GM19238 (cell line): ENCODE data around the gene TFRC.
"Not testable (repeated sequence)": the region's sequence is repeated elsewhere in the genome, so short reads cannot be mapped to it uniquely, and the experiment has no call there.

Source experiments
- DNase-seq: peaks from one replicate; pipeline ENCODE4 v3.0.0; 2011; ENCODE audit warnings: low spot score; ENCODE audit not compliant: insufficient read length

Gene TFRC

DNA sequence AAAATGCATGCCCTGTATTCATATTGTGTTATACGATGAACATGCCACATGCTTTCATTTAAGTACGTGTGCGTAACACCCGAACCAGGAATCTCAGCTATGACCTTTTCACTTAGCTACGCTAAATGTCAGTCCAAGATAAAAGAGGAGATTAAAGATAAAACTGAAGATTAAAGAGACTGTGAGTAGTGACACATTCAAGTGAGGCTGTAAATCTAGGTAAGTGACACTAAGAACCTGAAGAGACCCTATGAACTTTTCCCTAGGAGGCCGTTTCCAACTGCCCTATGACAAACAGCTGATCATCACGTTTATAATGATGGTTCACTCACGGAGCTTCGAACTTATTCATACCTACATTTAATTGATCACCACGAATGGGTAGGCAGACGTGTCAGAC, 32.2 kb downstream of the TFRC start:
- DNase-seq, result no peak

DNA sequence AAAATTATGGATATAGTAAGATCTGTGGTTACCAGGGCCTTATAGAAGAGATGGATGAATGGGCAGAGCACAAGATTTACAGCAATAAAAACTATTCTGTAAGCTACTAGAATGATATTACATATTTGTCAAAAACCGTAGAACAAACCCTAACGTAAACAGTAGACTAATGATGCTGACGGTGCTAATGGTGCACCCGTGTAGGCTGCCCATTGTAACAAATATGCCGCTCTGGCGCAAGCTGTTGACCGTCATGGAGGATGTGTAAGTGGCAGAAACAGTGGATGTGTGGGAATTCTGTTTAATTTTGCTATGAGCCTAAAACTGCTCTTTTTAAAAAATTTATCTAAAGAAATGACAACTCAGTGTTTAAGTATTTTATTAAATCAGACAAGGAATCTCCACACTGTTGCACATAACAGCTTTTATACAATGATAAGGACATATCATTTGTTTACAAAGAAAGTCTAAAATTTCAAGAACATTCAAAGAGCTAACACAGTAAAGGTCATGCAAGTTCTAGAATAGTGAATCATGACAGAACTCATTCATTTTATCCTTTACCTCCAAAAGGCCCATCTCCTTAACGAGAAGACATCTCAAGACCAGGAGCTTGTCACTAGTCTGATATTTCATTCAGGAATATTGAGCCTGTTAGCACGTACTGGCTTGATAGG, 32.8 kb downstream of the TFRC start:
- DNase-seq, result no peak

DNA sequence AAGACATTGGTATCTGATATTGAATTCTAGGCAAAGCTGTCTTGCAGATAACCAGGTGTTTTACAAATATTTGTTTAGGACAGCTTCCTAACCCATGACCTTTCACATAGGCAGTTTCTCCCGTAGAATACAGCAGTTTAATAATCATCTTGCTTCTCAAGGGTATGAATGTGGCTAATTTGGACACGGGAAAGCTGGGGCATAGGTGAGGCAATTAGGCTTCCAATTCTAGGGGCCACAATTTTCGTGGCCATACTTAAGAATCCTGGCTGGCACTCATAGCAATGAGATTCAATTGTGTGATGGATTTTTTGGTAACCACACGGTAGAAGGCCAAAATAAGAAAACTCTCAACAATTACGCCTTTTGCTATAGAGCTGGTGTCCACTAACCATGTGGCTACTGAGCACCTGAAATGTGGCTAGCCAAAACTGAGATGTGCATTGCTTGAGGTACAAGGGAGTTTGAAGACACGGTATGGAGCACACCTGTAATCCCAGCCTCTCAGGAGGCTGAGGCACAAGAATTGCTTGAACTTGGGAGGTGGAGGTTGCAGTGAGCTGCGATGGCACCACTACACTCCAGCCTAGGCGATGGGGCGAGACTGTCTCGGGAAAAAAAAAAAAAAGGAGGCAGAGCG, 34.4 kb downstream of the TFRC start:
- no peak for DNase-seq

DNA sequence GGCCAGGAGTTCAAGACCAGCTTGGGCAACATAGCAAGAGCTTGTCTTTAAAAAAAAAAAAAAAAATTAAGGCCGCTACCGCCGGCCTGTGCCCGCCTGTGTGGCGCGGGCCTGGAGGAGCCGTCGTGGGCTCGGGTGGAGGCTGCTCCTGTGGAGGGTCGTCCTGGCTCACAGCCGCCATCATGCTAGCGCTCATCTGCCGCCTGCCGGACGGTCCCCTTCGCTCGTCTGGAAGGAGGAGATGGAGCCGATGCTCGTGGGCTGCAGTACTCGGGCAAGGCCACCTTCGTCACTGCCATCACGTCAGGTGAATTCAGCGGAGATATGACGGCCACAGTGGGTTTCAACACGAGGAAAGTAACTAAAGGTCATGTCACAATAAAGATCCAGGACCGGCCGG, 37.4 kb downstream of the TFRC start:
- no peak for DNase-seq

DNA sequence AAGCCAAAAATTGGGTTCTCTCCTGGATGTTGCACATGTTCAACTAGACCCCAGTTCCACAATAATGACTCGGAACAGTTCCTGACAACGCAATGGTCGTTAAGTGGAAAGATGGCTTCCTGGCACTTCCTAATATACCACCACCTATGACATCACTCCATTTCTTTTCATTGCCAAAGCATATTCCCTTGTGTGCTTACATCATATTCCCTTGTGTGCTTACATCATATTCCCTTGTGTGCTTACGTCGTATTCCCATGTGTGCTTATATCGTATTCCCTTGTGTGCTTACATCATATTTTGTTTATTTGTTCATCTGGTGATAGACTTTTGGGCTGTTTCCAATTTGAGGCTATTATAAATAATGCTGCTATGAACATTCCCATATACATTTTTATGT, 39.2 kb downstream of the TFRC start:
- no peak for DNase-seq

DNA sequence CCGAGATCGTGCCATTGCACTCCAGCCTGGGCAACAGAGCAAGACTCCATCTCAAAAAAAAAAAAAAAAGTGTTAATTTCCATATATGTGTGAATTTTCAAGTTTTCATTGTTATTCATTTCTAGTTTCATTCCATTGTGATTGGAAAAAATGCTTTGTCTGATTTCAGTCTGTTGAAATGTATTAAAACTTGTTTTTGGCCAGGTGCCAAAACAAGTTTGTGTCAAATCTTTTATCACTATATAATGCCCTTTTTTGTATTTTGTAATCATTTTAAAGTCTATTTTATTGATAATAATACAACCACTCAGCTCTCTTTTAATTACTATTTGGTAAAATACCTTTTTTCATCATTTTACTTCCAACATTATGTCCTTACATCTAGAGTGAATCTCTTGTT, 42.5 kb downstream of the TFRC start:
- no peak for DNase-seq

DNA sequence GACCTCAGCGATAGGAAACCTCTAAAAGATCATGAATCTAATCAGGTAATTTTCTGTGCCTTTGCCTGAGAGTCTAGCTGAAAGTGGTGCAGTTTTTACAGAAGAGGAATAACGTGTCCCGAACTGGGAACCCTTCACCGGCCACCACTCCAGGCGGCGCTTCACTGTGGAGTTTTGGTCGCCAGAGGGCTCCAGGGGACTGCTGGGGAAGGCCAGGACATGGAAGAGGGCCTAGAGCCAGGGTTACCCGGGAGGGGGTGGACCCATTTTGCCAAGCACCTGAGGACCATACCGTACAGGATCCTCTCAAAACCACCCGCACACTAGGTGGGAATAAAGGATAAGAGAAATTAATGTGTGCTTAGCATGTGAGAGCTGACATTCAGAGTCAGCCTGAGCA, 55.8 kb downstream of the TFRC start:
- not testable (repeated sequence) for DNase-seq

DNA sequence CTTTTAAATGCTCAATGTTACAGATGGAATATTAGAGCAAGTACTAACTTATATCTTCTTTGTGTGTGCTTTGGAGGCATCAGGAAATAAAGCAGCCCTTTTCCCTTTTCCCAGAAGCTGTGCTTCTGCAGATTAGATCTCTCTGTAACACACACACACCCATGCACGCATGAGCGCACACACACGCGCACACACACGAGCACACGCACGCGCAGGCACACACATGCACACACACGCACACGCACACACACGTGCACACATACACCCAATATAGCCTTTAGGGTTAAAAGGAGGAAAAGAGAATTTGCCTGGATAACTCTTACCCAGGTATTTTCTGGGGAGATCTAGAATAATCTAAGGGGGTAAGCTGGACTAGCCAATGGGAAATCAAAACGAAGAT, 56.9 kb downstream of the TFRC start:
- DNase-seq, result no peak

DNA sequence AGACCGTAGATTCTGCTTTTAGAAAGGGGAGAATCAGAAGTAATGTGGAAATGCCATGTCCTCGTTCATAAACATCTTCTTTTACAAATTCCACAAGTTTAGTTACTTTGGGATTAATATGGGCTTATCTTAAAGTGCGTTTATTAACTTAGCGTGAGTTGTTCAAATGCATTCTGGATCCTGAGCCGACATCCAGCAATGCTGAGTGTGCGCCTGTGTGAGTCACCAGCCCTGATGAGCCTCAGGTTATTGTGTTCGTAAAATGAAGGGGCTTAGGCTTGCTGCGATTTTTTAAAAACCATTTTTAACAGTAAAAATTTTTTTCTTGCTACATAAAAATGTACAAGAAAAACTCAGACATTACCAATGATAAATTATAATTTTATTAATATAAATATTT, 57.9 kb downstream of the TFRC start:
- no peak for DNase-seq

DNA sequence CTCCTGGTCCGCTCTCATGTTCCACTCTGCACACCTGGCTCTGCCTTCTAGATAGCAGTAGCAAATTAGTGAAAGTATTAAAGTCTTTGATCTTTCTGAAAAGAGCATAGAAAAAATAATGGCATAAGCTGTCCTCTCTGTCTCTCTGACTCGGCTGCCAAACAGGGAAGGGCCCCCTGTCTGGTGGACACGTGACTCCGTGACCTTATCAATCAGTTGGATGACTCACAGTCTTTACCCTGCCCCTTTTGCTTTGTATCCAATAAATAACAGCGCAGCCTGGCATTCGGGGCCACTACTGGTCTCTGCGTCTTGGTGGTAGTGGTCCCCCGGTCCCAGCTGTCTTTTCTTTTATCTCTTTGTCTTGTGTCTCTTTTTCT, 59.4 kb downstream of the TFRC start:
- DNase-seq, result not testable (repeated sequence)

DNA sequence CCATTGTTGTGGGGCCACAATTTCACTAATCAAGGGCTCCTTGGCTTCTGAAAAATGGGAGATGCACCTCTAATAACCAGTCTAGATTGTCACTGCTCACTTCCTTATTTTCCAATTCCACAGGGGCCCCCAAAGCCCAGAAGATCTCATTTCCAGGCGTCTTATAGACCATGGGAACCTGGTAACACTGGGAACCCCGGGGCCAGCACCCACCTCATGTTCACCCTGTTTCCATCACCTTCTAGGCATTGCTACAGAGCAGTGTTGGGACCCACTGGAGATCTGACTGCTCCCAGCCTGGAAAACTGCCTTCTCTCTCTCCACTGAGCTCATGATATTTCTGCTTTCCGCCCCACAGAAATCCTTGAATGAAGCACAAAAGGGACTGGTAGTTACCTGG, 61.5 kb downstream of the TFRC start:
- no peak for DNase-seq

DNA sequence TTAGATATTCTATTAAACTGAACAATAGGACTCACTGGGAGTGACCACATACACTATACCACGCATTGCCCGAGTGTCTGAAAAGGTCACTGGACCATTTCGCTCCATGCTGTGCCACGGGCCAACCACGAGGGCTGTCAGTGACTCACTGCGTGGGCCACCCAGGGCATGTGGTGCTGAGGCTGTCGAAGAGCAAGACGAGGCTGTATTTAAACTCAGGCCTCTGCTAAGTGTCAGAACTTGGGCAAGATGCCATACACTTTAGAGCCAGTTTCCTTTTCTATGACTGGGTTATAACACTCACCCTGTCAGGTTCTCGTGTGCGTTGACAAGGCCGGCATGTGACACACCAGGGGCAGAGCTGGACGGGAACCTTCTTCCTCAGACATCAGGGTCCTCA, 62.3 kb downstream of the TFRC start:
- DNase-seq, result not testable (repeated sequence)

DNA sequence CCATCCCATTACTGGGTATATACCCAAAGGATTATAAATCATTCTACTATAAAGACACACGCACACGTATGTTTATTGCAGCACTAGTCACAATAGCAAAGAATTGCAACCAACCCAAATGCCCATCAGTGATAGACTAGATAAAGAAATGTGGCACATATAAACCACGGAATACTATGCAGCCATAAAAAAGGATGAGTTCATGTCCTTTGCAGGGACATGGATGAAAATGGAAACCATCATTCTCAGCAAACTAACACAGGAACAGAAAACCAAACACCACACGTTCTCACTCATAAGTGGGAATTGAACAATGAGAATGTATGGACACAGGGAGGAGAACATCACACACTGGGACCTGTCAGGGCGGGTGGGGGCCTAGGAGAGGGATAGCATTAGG, 63.7 kb downstream of the TFRC start:
- not testable (repeated sequence) for DNase-seq

DNA sequence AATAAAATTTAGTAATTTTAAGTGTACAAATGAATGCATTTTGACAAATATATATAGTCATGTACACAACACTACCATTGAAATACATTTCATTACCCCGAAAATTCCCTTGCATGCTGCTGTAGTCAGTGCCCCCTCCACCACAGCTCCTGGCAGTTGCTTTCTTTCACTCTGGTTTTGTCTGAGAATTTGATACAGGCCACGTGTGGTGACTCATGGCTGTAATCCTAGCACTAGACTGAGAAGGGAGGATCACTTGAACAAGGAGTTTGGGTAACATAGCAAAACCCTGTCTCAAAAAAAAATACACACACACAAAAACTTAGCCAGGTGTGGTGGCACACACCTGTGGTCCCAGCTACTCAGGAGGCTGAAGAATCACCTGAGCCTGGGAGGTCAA, 65.4 kb downstream of the TFRC start:
- no peak for DNase-seq

DNA sequence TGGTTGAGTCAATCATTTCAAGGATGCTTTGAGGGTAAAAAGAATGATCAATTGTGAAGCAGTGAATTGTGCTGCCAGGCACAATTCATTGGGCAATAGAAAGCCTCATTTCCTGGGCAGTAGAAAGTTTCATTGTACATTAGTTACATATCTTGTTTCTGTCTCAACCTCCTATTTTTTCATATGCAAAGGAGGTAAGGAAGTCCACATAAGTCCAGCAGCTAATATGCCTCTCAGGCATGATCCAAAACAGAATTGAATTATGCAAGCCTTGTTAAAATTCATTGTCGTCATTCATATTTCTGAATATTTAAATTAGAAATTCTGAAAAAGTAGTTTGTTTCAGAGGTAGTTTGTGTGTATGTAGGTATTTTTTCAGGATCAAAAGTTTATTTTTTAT, 65.8 kb downstream of the TFRC start:
- DNase-seq, result no peak

DNA sequence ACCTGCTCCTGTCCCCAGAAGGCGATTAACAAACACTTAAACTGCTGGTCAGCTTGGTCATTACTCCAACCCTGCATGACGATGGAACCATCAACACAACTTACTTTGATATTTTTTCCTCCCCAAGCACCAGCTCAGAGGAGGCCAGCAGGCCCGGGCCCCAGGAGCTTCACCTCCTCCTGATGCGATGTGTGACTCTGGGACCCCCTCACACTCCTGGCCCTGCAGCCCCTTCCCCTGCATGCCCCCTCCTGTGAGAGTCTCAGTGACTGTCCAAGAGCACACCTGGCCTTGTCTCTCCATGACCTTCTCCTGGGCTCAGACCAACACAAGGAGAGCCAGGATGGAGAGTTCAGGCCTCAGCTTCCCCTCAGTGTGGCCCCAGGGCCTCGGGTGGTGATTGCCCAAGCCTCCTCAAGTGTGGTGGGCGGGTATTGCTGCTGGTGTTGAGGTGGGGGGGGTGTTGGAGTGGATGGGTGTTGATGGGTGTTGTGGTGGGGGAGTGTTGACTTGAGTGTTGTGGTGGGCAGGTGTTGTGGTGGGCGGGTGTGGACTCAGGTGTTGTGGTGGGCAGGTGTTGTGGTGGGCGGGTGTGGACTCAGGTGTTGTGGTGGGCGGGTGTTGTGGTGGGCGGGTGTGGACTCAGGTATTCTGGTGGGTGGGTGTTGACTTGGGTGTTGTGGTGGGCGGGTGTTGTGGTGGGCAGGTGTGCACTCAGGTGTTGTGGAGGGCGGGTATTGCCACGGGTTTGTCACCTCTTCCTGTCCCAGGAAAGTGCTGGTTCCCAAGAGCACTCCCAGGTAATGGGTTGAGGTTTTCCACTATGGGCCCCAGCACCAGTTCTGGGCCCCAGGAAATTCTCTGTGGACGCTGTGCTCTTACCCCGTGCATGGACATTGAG, 68.1 kb downstream of the TFRC start:
- no peak for DNase-seq

DNA sequence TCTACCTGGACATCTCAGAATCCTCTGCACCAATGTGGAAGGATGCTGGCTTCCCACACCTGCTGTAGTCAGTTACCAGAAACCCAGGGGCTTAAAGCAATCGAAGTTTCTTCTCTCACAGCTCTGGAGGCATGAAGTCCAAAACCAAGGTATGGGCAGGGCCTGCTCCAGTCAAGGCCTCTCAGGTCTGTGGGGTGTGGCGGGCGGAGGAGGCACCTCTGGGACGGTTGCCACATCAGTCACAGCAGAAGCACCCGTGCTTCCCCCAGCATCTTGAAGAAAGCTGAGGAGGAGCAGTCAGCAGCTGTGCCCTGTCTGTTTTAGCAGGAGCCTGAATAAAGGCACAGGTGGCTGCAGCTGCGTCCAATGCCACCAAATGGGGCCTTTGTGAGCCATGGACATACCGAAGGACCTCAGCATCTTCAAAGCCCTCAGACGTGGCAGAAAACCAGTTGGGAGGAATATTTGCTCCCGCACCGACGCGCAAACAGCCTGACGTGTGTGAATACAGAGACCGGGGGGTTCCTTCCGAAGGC, 68.9 kb downstream of the TFRC start:
- DNase-seq, result no peak

DNA sequence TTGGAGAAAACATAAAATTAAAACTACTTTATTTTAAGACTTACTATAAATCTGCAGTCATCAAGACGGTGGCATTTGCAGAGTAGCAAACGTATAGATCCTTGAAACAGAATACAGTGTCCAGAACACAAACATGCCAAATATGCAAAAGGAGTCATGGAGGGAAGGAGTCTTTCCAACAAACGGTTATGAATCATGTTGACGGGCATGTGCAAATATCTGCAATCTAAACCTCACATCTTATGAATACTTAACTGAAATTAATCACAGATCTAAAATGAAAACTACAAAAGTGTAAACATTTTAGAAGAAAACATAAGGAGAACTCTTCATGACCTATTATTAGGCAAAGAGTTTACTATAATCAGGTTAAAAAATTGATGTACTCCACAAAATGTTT, 69.4 kb downstream of the TFRC start:
- DNase-seq, result no peak

DNA sequence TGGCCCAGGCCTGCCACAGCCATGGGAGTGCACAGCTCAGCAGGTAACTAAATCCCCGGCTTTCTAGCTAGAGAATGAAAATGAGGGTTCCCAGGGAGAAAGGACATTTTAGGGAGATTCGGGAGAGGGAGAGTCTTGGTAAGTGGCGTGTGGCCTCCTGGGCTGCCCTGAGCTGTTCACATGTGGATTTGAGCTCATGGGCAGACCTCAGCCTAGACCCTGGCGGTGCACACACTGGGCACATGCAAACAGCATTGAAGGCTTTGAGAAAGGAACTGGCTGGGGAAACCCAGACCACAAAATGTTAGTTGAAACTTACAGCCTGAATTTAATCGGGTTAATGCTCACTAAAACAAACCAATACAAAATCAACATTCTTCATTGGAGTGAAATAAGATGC, 72.4 kb downstream of the TFRC start:
- no peak for DNase-seq

DNA sequence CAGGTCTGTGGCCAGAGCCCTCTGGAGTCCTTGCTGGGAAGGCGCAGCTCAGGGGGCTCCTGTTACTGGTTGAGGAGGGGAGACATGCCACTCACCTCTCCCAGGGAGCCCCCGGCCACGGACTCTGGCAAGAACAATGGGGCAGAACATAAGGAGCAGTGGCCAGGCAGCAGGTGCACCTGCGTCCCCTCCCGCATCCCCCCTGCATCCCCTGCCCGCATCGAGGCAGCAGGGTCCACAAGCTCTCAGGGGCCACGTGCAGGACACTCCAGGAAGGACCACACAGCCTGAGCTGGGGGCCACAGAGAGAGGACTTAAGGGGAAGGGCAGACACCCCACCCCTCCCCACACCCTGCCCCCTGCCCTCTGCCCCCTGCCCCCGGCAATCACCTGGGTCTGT, 73.0 kb downstream of the TFRC start:
- DNase-seq, result no peak

DNA sequence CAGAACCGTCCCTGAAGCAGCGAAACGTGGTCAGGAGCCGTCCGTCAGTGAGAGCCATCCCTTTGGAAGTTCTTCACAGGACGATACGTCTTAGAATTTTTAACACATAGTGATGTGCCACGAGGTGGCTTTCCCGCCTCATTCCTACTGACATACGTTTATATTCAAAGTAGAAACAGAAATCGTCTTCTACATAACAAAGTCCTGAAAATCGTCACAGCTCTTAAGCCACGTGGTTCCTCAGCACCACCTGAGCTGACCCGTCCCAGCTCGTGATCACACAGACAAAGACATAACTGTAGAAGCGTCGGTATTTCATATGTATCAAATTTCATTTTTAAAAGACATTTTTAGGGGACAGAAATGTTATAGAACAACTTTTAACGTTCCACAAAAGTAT, 73.5 kb downstream of the TFRC start:
- no peak for DNase-seq

DNA sequence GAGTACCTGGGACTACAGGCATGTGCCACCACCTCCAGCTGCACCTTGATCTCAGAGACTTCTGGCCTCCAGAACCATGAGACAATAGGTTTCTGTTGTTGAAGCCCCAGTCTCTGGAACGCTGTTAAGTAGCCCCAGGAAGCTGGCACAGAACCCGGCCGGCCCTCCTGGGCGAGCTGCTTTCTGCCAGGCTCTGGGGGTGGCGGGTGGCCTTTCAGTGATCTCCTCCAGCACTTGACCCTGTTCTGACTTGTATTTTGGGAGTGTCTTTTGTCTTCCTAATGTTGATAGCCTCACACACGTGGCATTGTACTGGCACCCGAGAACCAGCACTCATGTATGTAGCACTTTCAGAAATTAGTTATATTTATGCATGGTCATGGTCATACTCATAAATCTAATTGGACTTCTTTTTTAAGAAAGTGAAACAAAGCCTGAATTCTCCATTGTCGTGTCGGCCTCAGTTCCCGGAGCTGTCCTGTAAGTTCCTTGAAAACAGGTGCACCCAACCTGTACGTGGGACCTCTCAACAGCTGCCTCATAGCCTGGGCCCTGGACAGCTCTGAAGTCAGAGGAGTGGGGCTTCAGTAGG, 74.0 kb downstream of the TFRC start:
- no peak for DNase-seq
